ENCODE data around the gene LRFN5.

The LRFN5 gene

GRCh38 chr14:41783403-41783802 is 176.7 kb downstream of the LRFN5 start:
- DNase-seq = no peak

GRCh38 chr14:41785696-41786095 is 179.0 kb downstream of the LRFN5 start:
- DNase-seq = no peak

DNA sequence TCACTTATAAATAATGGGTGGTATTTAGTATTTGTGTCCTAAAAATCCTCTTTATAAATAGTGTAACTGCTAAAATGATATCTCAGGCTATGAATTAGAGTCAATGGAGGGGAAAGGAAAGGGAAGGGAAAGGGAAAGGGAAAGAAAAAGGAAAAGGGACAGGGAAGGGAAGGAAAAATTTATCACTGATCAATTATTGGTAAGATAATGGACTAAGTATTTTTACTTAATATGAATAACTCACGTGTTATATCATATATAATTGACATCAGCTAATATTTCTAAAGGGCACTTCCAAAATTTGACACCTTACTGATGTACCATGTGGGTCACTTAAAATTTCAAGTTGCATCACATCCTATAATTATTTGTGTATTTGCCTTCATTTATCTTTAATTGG is 193.1 kb downstream of the LRFN5 start:
- DNase-seq = no peak

- DNase-seq = no peak
These were observed 199.0 kb downstream of the LRFN5 start for GRCh38 chr14:41805633-41806032.

GRCh38 chr14:41806366-41806975 is 199.8 kb downstream of the LRFN5 start:
- peak; percentile 0 for DNase-seq

DNA sequence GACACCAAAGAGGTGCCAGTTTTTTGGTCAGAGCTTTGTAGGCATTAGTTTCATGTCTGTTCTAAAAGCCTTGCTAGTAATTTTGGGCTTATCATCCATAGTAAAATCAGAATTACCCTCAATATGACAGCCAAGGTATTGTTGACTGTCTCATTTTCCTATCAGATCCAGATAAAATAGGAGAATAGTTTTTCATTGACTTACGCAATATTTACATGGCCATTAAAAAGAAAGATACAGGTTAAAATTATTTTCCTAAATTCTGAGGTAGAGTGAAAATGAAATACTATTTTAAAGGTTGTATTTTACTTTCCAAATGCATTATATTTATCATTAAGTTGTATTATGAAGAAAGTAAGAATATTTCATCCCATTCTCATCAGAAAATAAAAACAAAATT is 203.7 kb downstream of the LRFN5 start:
- DNase-seq = no peak

GRCh38 chr14:41817626-41818025 is 210.9 kb downstream of the LRFN5 start:
- no peak for DNase-seq

- DNase-seq = no peak
These were observed 217.8 kb downstream of the LRFN5 start for GRCh38 chr14:41824441-41824840.

- no peak for DNase-seq
These were observed 218.9 kb downstream of the LRFN5 start for GRCh38 chr14:41825622-41826021.

GRCh38 chr14:41830714-41831406 is 224.2 kb downstream of the LRFN5 start:
- no peak for DNase-seq

- DNase-seq = no peak
These were observed 233.0 kb downstream of the LRFN5 start for GRCh38 chr14:41839661-41840060.

DNA sequence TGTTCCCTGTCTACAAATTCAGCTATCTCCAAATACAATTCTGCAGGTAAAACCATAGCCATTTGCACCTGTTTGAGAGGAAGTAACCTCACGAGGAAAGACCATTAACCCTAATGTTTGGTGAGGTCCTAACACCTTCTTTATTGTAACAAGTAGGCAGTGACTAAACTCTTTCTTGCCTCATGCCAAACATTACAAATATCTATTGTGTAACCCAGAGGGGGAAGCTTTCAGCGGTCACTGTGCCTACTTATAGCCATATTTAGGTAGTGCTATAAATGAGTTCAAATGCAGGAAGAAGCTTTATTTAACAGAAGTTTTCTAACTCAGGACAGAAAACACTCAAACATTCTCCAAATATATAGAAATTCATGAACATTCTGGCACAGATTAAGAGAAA is 252.7 kb downstream of the LRFN5 start:
- no peak for DNase-seq

GRCh38 chr14:41860586-41860985 is 253.9 kb downstream of the LRFN5 start:
- no peak for DNase-seq

DNA sequence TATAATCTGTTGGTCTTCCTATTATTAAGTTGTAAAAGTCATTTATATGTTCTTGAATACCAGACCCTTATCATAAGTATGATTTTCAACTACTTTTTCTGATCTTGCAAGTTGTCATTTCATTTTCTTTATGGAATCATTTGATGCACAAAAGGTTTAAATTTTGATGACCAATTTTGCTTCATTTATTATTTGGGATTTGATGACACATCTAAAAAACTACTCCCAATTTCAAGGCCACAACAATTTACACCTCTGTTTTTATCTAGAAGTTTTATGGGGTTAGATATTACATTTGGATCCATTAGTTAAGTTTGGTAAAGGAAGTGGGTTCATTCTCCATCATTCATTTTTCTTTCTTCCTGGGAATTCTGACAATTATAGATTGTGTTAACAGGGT is 259.2 kb downstream of the LRFN5 start:
- no peak for DNase-seq

DNA sequence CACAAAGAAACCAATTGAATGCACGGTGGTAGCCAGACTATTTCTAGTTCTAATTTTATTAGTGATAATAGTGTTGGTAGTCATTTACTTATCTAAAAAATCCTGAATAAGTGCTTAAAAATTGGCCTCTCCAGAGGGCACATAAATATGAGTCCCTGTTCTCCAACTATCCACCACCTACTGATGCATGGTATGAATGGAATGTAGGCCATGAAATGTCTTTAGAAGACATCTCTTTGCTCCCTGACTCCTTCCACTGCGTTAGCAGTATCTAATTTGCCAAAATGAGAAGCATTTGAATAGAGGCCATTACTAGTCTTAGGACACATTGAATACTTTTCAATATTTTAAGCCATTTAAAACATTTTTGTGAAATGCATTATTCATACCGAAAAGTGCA is 261.7 kb downstream of the LRFN5 start:
- DNase-seq = no peak

DNA sequence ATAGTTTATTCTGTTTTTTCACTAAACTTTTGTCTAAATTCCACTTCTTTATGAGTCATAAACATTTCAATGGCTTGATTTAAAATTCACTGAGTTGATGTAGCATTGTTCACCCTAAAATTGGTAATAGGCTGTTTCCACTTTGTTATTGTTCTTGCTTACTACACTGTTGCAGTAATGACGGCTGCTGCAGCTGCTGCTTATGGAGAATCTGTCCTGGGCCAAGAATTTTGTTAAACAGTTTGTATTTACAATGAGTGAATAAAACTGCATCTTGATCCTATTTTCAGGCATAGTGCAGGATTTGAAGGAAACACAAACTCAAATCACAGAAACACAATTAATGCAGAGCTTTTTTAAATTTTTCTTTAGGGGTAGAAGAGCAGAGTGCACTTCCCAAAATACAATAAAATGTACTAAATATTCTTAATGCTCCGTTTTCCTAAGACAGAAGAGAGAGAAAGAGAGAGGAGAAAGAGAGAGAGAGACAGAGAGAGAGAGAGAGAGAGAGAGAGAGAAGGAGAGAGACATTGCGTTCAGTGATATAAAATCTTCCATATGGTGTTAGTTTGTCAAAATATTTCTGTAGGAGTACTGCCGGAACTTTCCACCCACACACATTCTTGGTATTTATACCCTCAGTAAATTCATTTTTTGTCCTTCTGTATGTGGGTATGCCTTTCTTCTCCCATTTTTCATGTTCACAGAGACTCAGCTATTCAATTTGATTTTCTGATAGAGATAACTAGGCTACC is 266.4 kb downstream of the LRFN5 start:
- DNase-seq = no peak

- DNase-seq = no peak
These were observed 267.1 kb downstream of the LRFN5 start for GRCh38 chr14:41873686-41874317.

GRCh38 chr14:41875116-41875515 is 268.4 kb downstream of the LRFN5 start:
- no peak for DNase-seq

GRCh38 chr14:41878321-41878720 is 271.6 kb downstream of the LRFN5 start:
- no peak for DNase-seq

DNA sequence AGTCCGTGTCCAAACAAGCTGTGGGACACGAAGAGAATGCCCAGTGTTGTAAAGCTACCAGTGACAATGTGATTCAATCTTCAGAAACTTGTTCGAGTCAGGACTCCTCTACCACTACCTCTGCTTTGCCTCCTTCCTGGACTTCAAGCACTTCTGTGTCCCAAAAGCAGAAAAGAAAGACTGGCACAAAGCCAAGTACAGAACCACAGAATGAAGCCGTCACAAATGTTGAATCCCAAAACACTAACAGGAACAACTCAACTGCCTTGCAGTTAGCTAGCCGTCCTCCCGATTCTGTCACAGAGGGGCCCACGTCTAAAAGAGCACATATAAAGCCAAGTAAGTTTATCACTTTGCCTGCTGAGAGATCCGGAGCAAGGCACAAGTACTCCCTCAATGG is 284.9 kb downstream of the LRFN5 start:
- no peak for DNase-seq

DNA sequence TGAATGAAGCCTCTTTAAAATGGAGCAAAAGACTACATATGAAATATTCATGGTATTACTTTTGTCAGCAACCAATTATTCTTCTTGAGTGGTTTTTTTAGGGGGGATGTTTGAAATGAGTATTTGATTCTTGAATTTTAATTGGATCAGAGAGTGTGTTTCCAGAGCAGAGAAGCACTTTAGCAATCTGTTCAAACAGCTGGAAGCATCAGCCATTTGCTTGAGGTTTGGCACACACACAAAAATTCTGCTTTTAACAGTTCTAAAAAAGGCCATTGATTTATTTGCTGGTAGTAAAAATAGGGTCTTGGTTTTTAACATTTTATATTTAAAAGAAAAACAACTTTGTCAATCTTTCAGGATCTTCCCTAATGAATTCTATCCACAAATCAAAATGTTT is 292.7 kb downstream of the LRFN5 start:
- DNase-seq = no peak

DNA sequence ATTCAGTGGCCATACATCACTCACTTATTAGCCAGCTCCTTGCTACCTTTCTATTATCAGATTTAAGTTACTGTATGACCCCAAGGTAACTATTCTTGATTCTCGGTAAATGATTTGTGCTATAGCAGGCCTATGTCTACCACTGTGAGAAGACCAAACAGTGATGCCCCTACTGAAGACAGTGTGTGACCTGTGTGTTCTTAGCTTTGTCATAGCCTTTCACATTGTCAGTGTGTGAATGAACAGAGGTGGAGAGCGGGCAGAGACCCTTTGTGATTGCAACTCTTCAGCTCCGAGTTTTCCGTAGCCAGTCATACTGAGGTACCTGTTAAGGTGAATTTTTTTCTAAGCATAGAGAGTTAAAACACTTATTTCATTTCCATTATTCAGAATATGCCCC is 294.0 kb downstream of the LRFN5 start:
- DNase-seq = no peak

DNA sequence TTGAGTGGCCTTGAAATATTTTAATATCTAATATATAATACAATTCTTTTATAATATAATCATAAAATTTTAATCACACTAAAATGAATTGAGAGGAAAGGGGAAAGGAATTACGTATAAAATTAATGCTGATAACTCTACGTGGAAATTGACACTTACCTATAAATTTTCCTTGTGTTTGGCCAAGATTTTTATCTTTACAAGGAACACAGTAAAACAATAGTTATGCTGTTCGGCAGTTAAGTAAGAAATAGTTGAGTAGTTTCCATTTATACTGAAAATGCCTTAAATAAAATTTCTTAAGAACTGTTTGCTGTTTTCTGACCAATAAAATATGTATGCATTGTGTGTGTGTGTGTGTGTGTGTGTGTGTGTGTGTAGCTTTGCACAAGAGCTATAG is 294.4 kb downstream of the LRFN5 start:
- no peak for DNase-seq

Data from CD4-positive, alpha-beta T cell treated with Interleukin-21 for 1 hour (primary cell).